ENCODE data around the gene NOP56. TPM values are rescaled to one million over a fixed set of nuclear protein-coding genes. Genes with fewer than 3 reads are reported as not detected.

Gene NOP56
- total and polyA plus RNA-seq, 5 donors from 2014 or later: 91.8 to 249 (median 105) TPM

DNA sequence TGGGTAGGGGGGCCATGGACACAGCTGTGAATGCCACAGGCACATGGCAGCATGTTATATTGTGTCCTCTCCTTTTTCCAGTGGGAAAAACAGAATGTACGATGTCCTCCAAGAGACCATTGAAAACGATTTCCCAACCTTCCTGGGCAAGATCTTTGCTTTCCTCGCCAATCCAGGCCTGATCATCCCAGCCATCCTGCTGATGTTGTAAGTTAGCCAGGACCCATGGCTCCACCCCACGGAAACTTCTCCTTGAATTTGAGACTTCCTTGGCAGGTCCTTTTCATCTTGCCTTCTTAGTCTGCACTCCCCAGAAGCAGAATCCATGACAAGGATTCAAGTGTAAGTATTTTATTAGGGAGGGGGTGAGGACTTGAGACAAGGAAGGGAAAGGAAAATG is 28.2 kb upstream of the NOP56 start:
- Histone ChIP-seq H3K27me3 (ENCODE audit: control insufficient read depth, insufficient read depth, low read length) (peaks cover 9% of the 10 kb centered on the region), H3K4me1 (ENCODE audit: control insufficient read depth, insufficient read depth, low read length, poor library complexity, severe bottlenecking) (no peaks in the 10 kb centered on the region), H3K36me3 (ENCODE audit: control insufficient read depth, insufficient read depth, low read length) (no peaks in the 10 kb centered on the region), H3K9me3 (ENCODE audit: control insufficient read depth in 2 of 2, low read length in 2 of 2) (peaks cover 6 to 7% of the 10 kb centered on the region in 2 experiments), H3K27ac (ENCODE audit: insufficient read depth, low read length, poor library complexity, severe bottlenecking) (no peak overlapping the region), H3K4me3 (ENCODE audit: low read depth, low read length) (no peak overlapping the region)
- no peak for ATAC-seq (ENCODE audit: low read depth in 2 of 2)
- H3K4me1 Mint-ChIP-seq: no peaks in the 10 kb centered on the region
- peaks cover 55% of the 10 kb centered on the region for H3K27me3 Mint-ChIP-seq
- H3K9me3 Mint-ChIP-seq: peaks cover 0 to 8% (median 5%) of the 10 kb centered on the region in 7 donors
- H3K27ac Mint-ChIP-seq: no peak overlapping the region
- no peak overlapping the region for H3K4me3 Mint-ChIP-seq
- no peak for DNase-seq
- H3K36me3 Mint-ChIP-seq: no peaks in the 10 kb centered on the region

DNA sequence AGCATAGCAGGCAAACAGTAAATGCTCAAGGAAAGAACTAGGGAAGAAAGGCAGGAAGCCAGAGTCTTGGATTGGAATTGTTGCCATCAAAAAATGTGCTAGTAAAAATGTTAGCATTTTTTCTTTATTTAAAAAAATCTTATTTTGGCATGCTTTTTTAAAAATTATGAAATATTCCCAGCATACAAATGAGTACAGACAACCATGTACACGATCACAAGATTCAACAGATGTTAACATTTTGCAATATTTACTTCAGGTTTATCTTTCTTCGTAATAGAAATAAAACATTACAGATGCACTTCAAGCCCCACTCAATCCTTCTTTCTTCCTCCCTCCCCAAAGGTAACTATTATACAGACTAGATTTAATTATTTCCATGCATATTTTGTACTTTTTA is 27.4 kb upstream of the NOP56 start:
- no peak overlapping the region for H3K4me3 Mint-ChIP-seq
- Histone ChIP-seq H3K4me1 (ENCODE audit: control insufficient read depth, insufficient read depth, low read length, poor library complexity, severe bottlenecking) (no peaks in the 10 kb centered on the region), H3K4me3 (ENCODE audit: low read depth, low read length) (no peak overlapping the region), H3K9me3 (ENCODE audit: control insufficient read depth in 2 of 2, low read length in 2 of 2) (peaks cover 6 to 7% of the 10 kb centered on the region in 2 experiments), H3K27ac (ENCODE audit: insufficient read depth, low read length, poor library complexity, severe bottlenecking) (no peak overlapping the region), H3K27me3 (ENCODE audit: control insufficient read depth, insufficient read depth, low read length) (peaks cover 6% of the 10 kb centered on the region), H3K36me3 (ENCODE audit: control insufficient read depth, insufficient read depth, low read length) (no peaks in the 10 kb centered on the region)
- ATAC-seq (ENCODE audit: low read depth in 2 of 2) (no peak), DNase-seq (no peak)
- no peaks in the 10 kb centered on the region for H3K4me1 Mint-ChIP-seq
- peaks cover 55% of the 10 kb centered on the region for H3K27me3 Mint-ChIP-seq
- H3K9me3 Mint-ChIP-seq: peaks cover 0 to 12% (median 3%) of the 10 kb centered on the region in 7 donors
- no peak overlapping the region for H3K27ac Mint-ChIP-seq
- H3K36me3 Mint-ChIP-seq: no peaks in the 10 kb centered on the region

DNA sequence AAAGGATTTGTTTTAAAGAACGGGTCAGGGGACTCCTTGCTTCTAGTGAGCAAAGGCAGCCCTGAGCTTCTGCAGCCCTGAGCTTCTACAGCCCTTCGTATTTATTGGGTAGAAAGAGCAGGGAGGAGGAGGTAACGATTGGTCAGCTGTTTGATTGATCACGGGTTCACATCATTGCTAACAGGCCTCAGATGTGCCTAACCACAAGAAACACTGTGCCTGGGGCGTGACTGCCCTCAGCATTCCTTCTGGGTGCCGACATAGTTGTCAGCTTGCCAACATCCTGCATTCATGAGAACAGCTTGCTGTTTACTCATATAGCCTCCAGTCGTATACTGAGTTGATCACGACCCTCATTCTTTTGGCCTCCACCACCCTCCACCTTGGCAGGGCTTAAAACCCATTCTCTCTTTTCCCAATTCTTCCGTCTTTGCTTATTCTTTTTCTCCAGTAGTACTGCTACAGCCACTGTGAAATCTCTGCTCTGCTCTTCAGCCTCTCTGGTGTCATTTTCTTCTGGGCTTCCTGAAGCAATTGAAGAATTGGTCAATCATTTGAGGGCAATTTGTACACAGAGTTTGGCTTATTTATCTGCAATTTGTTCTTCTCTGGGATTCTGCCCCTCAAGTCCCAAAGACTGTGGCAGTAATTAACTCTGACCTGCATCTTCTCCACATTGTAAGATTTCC is 25.4 kb upstream of the NOP56 start:
- Histone ChIP-seq H3K36me3 (ENCODE audit: control insufficient read depth, insufficient read depth, low read length) (no peaks in the 10 kb centered on the region), H3K4me3 (ENCODE audit: low read depth, low read length) (no peak overlapping the region), H3K27ac (ENCODE audit: insufficient read depth, low read length, poor library complexity, severe bottlenecking) (no peak overlapping the region), H3K27me3 (ENCODE audit: control insufficient read depth, insufficient read depth, low read length) (peaks cover 15% of the 10 kb centered on the region), H3K9me3 (ENCODE audit: control insufficient read depth in 2 of 2, low read length in 2 of 2) (peaks cover 6 to 13% of the 10 kb centered on the region in 2 experiments), H3K4me1 (ENCODE audit: control insufficient read depth, insufficient read depth, low read length, poor library complexity, severe bottlenecking) (no peaks in the 10 kb centered on the region)
- no peak for DNase-seq
- Mint-ChIP-seq H3K27ac (no peak overlapping the region), H3K27me3 (peaks cover 57% of the 10 kb centered on the region), H3K9me3 (peaks cover 0 to 24% (median 5%) of the 10 kb centered on the region in 7 donors), H3K36me3 (no peaks in the 10 kb centered on the region), H3K4me3 (no peak overlapping the region), H3K4me1 (no peaks in the 10 kb centered on the region)
- ATAC-seq (ENCODE audit: low read depth in 2 of 2): no peak

DNA sequence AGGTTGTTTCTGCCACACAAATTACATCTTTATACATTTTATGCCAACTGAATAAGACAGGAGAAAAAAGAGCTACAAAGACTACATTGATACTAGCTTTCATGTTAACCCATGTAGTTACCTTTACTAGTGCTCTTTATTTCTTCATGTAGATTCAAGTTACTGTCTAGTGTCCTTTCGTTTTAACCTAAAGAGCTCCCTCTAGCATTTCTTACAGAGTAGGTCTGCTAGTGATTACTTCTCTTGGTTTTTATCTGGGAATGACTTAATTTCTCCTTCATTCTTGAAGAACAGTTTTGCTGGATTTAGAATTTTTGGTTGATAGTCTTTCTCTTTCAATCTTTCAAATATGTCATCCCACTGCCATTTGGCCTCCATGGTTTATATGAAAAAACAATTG is 21.2 kb upstream of the NOP56 start:
- Histone ChIP-seq H3K9me3 (ENCODE audit: control insufficient read depth in 2 of 2, low read length in 2 of 2) (peaks cover 5 to 13% of the 10 kb centered on the region in 2 experiments), H3K4me1 (ENCODE audit: control insufficient read depth, insufficient read depth, low read length, poor library complexity, severe bottlenecking) (no peaks in the 10 kb centered on the region), H3K27me3 (ENCODE audit: control insufficient read depth, insufficient read depth, low read length) (peaks cover 25% of the 10 kb centered on the region), H3K36me3 (ENCODE audit: control insufficient read depth, insufficient read depth, low read length) (no peaks in the 10 kb centered on the region), H3K4me3 (ENCODE audit: low read depth, low read length) (no peak overlapping the region), H3K27ac (ENCODE audit: insufficient read depth, low read length, poor library complexity, severe bottlenecking) (no peak overlapping the region)
- Mint-ChIP-seq H3K27me3 (peaks cover 52% of the 10 kb centered on the region), H3K27ac (no peak overlapping the region), H3K9me3 (peaks cover 0 to 22% (median 3%) of the 10 kb centered on the region in 7 donors), H3K4me3 (no peak overlapping the region), H3K36me3 (no peaks in the 10 kb centered on the region), H3K4me1 (no peaks in the 10 kb centered on the region)
- ATAC-seq (ENCODE audit: low read depth in 2 of 2) (no peak), DNase-seq (no peak)

GRCh38 chr20:2633381-2633780 is 19.1 kb upstream of the NOP56 start:
- H3K4me1 Mint-ChIP-seq: no peaks in the 10 kb centered on the region
- Histone ChIP-seq H3K4me3 (ENCODE audit: low read depth, low read length) (no peak overlapping the region), H3K9me3 (ENCODE audit: control insufficient read depth in 2 of 2, low read length in 2 of 2) (peaks cover 0 to 7% of the 10 kb centered on the region in 2 experiments), H3K27ac (ENCODE audit: insufficient read depth, low read length, poor library complexity, severe bottlenecking) (no peak overlapping the region), H3K36me3 (ENCODE audit: control insufficient read depth, insufficient read depth, low read length) (no peaks in the 10 kb centered on the region), H3K4me1 (ENCODE audit: control insufficient read depth, insufficient read depth, low read length, poor library complexity, severe bottlenecking) (no peaks in the 10 kb centered on the region), H3K27me3 (ENCODE audit: control insufficient read depth, insufficient read depth, low read length) (peaks cover 25% of the 10 kb centered on the region)
- peaks cover 0 to 16% (median 1%) of the 10 kb centered on the region in 7 donors for H3K9me3 Mint-ChIP-seq
- H3K27ac Mint-ChIP-seq: no peak overlapping the region
- no peak overlapping the region for H3K4me3 Mint-ChIP-seq
- DNase-seq: no peak
- peaks cover 47% of the 10 kb centered on the region for H3K27me3 Mint-ChIP-seq
- H3K36me3 Mint-ChIP-seq: no peaks in the 10 kb centered on the region
- ATAC-seq (ENCODE audit: low read depth in 2 of 2): no peak

- Histone ChIP-seq H3K36me3 (ENCODE audit: control insufficient read depth, insufficient read depth, low read length) (no peaks in the 10 kb centered on the region), H3K27ac (ENCODE audit: insufficient read depth, low read length, poor library complexity, severe bottlenecking) (no peak overlapping the region), H3K27me3 (ENCODE audit: control insufficient read depth, insufficient read depth, low read length) (peaks cover 10% of the 10 kb centered on the region), H3K4me1 (ENCODE audit: control insufficient read depth, insufficient read depth, low read length, poor library complexity, severe bottlenecking) (no peaks in the 10 kb centered on the region), H3K4me3 (ENCODE audit: low read depth, low read length) (no peak overlapping the region), H3K9me3 (ENCODE audit: control insufficient read depth in 2 of 2, low read length in 2 of 2) (no peaks in the 10 kb centered on the region)
- H3K27me3 Mint-ChIP-seq: peaks cover 20% of the 10 kb centered on the region
- ATAC-seq (ENCODE audit: low read depth in 2 of 2) (no peak), DNase-seq (no peak)
- no peaks in the 10 kb centered on the region for H3K4me1 Mint-ChIP-seq
- no peak overlapping the region for H3K27ac Mint-ChIP-seq
- peaks cover 11% of the 10 kb centered on the region for H3K36me3 Mint-ChIP-seq
- H3K9me3 Mint-ChIP-seq: peaks cover 0 to 1% (median 0%) of the 10 kb centered on the region in 7 donors
- no peak overlapping the region for H3K4me3 Mint-ChIP-seq
Observed at GRCh38 chr20:2637246-2637645, 15.2 kb upstream of the NOP56 start.

- Mint-ChIP-seq H3K36me3 (peaks cover 17% of the 10 kb centered on the region), H3K4me3 (no peak overlapping the region), H3K27me3 (no peaks in the 10 kb centered on the region), H3K9me3 (no peaks in the 10 kb centered on the region), H3K27ac (peak overlapping the region in 1 of 3 donors; percentile 26), H3K4me1 (peaks cover 0 to 4% (median 0%) of the 10 kb centered on the region in 4 donors)
- no peak for ATAC-seq (ENCODE audit: low read depth in 2 of 2)
- no peaks in the 10 kb centered on the region for H3K36me3 ChIP-seq (ENCODE audit: control insufficient read depth, insufficient read depth, low read length)
- no peaks in the 10 kb centered on the region for H3K27me3 ChIP-seq (ENCODE audit: control insufficient read depth, insufficient read depth, low read length)
- H3K4me3 ChIP-seq (ENCODE audit: low read depth, low read length): no peak overlapping the region
- no peaks in the 10 kb centered on the region for H3K4me1 ChIP-seq (ENCODE audit: control insufficient read depth, insufficient read depth, low read length, poor library complexity, severe bottlenecking)
- no peak overlapping the region for H3K27ac ChIP-seq (ENCODE audit: insufficient read depth, low read length, poor library complexity, severe bottlenecking)
- no peaks in the 10 kb centered on the region for H3K9me3 ChIP-seq (ENCODE audit: control insufficient read depth in 2 of 2, low read length in 2 of 2)
- DNase-seq: no peak
Observed at GRCh38 chr20:2640260-2640659, 12.2 kb upstream of the NOP56 start.

- Mint-ChIP-seq H3K27ac (peak overlapping the region in 1 of 3 donors; percentile 31), H3K4me1 (peaks cover 0 to 4% (median 0%) of the 10 kb centered on the region in 4 donors)
- no peak for ATAC-seq (ENCODE audit: low read depth in 2 of 2)
Observed at GRCh38 chr20:2640899-2641298, 11.5 kb upstream of the NOP56 start.

More at GRCh38 chr20:2640899-2641298, 11.5 kb upstream of the NOP56 start:
- H3K27me3 Mint-ChIP-seq: no peaks in the 10 kb centered on the region
- Histone ChIP-seq H3K36me3 (ENCODE audit: control insufficient read depth, insufficient read depth, low read length) (no peaks in the 10 kb centered on the region), H3K27ac (ENCODE audit: insufficient read depth, low read length, poor library complexity, severe bottlenecking) (no peak overlapping the region), H3K9me3 (ENCODE audit: control insufficient read depth in 2 of 2, low read length in 2 of 2) (no peaks in the 10 kb centered on the region), H3K4me1 (ENCODE audit: control insufficient read depth, insufficient read depth, low read length, poor library complexity, severe bottlenecking) (no peaks in the 10 kb centered on the region), H3K4me3 (ENCODE audit: low read depth, low read length) (no peak overlapping the region), H3K27me3 (ENCODE audit: control insufficient read depth, insufficient read depth, low read length) (no peaks in the 10 kb centered on the region)
- H3K36me3 Mint-ChIP-seq: peaks cover 17% of the 10 kb centered on the region
- no peak for DNase-seq
- H3K9me3 Mint-ChIP-seq: no peaks in the 10 kb centered on the region
- no peak overlapping the region for H3K4me3 Mint-ChIP-seq
